Measurements from ENCODE around the gene LYPD6. TPM values are rescaled to one million over a fixed set of nuclear protein-coding genes. Genes with fewer than 3 reads are reported as not detected.

The LYPD6 gene
- total and polyA plus RNA-seq, 2 experiments from 2014 or later = 2.3 to 3.9 TPM

DNA sequence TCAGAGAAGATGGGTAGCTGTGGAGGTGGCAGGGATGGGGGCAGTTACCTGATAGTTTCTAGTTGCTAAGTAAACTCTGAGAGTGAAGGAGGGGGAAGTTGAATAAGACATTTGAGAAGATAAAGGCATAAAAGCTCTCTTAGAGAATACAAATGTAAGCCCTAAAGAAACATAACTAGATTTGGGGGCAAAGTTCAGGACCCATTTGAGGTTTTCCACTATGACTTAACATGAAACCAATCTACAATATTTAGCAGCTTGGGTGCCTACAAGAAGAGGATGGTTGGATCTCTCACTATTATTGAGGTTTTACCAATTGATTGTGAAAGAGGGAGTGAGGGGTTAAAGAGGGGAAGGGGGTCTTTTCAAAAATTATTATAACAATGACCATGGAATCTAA lies 34.4 kb upstream of the LYPD6 start:
- Histone ChIP-seq H3K9me2 (ENCODE audit: insufficient read depth) (no peaks in the 10 kb centered on the region), H3K4me1 (ENCODE audit: insufficient read depth) (no peaks in the 10 kb centered on the region), H3K36me3 (ENCODE audit: low read depth) (no peaks in the 10 kb centered on the region), H2AFZ (no peak overlapping the region), H3K27me3 (replicated peaks; ENCODE audit: insufficient read depth) (peaks cover 10% of the 10 kb centered on the region; the same call in 1 of the 2 replicates), H3K79me2 (ENCODE audit: insufficient read depth) (no peaks in the 10 kb centered on the region), H3K27ac (no peak overlapping the region), H3K4me2 (ENCODE audit: unreplicated experiment) (no peak overlapping the region), H4K20me1 (ENCODE audit: insufficient read depth) (no peaks in the 10 kb centered on the region), H3K4me3 (no peak overlapping the region), H3F3A (ENCODE audit: insufficient read depth) (no peaks in the 10 kb centered on the region), H3K9ac (no peak overlapping the region), H3K9me3 (ENCODE audit: low read depth) (no peaks in the 10 kb centered on the region)
- TF ChIP-seq EZH2 (IDR thresholded peaks at IDR 0.05; ENCODE audit: insufficient read depth, poor library complexity, severe bottlenecking) = no peak
- TF ChIP-seq EZH2phosphoT487 (IDR thresholded peaks at IDR 0.05; ENCODE audit: insufficient read depth, low read depth) = no peak
- in situ Hi-C loops (cut with MboI) = no loop called here
- no peak for DNase-seq

DNA sequence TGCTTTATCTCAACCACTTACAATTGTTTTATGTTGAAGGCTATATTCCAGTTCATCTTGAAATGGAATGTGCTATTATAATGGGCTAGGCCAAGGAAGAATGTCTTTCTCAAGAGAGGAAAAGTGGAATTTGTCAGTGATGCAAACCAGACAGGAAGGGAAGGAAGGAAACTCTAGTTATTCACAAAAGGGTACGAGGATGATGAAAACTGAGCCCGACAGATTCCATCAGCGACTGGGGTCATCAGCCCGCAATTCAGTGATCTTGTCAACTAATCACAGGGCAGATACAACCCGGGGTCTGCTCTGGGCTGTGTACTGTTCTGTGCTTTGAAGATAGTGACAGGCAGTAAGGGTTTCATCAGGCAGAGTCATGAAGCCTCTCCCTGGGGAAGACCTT lies 23.4 kb upstream of the LYPD6 start:
- Histone ChIP-seq H3K4me3 (no peak overlapping the region), H2AFZ (no peak overlapping the region), H3F3A (ENCODE audit: insufficient read depth) (no peaks in the 10 kb centered on the region), H3K4me1 (ENCODE audit: insufficient read depth) (no peaks in the 10 kb centered on the region), H3K9me2 (ENCODE audit: insufficient read depth) (no peaks in the 10 kb centered on the region), H3K9ac (no peak overlapping the region), H3K36me3 (ENCODE audit: low read depth) (no peaks in the 10 kb centered on the region), H3K4me2 (ENCODE audit: unreplicated experiment) (no peak overlapping the region), H3K79me2 (ENCODE audit: insufficient read depth) (no peaks in the 10 kb centered on the region), H4K20me1 (ENCODE audit: insufficient read depth) (no peaks in the 10 kb centered on the region), H3K27me3 (replicated peaks; ENCODE audit: insufficient read depth) (peaks cover 17% of the 10 kb centered on the region; the same call in 1 of the 2 replicates), H3K9me3 (ENCODE audit: low read depth) (no peaks in the 10 kb centered on the region), H3K27ac (no peak overlapping the region)
- in situ Hi-C loops (cut with MboI) = loop anchor here (25.0 kb wide), 1 partner anchor 670 kb away; the partner anchor contains the start of gene EPC2
- no peak for TF ChIP-seq EZH2 (IDR thresholded peaks at IDR 0.05; ENCODE audit: insufficient read depth, poor library complexity, severe bottlenecking)
- TF ChIP-seq EZH2phosphoT487 (IDR thresholded peaks at IDR 0.05; ENCODE audit: insufficient read depth, low read depth) = no peak
- 34 to 39% methylated on average over 5 of the region's 5 CpGs for WGBS, 2 experiments (ENCODE audit: low coverage in 1 of 2, low lambda C conversion rate in 2 of 2, missing lambda C conversion rate in 2 of 2)
- DNase-seq = no peak

GRCh38 chr2:149310349-149310748 lies 20.0 kb upstream of the LYPD6 start:
- DNase-seq = no peak
- WGBS, 2 experiments (ENCODE audit: low coverage in 1 of 2, low lambda C conversion rate in 2 of 2, missing lambda C conversion rate in 2 of 2) = 63 to 66% methylated on average over 11 of the region's 11 CpGs
- Histone ChIP-seq H3K36me3 (ENCODE audit: low read depth) (no peaks in the 10 kb centered on the region), H3K79me2 (ENCODE audit: insufficient read depth) (no peaks in the 10 kb centered on the region), H4K20me1 (ENCODE audit: insufficient read depth) (no peaks in the 10 kb centered on the region), H2AFZ (no peak overlapping the region), H3K27ac (no peak overlapping the region), H3K9me2 (ENCODE audit: insufficient read depth) (no peaks in the 10 kb centered on the region), H3K9ac (no peak overlapping the region), H3K9me3 (ENCODE audit: low read depth) (no peaks in the 10 kb centered on the region), H3K4me2 (ENCODE audit: unreplicated experiment) (no peak overlapping the region), H3K4me1 (ENCODE audit: insufficient read depth) (no peaks in the 10 kb centered on the region), H3F3A (ENCODE audit: insufficient read depth) (no peaks in the 10 kb centered on the region), H3K27me3 (replicated peaks; ENCODE audit: insufficient read depth) (peaks cover 17% of the 10 kb centered on the region; the same call in 1 of the 2 replicates), H3K4me3 (no peak overlapping the region)
- in situ Hi-C loops (cut with MboI) = loop anchor here (10.0 to 25.0 kb wide), 2 partner anchors 276 to 673 kb away; partner anchors contain the start of genes EPC2 and LYPD6B
- TF ChIP-seq EZH2 (IDR thresholded peaks at IDR 0.05; ENCODE audit: insufficient read depth, poor library complexity, severe bottlenecking) = no peak
- no peak for TF ChIP-seq EZH2phosphoT487 (IDR thresholded peaks at IDR 0.05; ENCODE audit: insufficient read depth, low read depth)

- no peak for TF ChIP-seq EZH2 (IDR thresholded peaks at IDR 0.05; ENCODE audit: insufficient read depth, poor library complexity, severe bottlenecking)
- no peak for TF ChIP-seq EZH2phosphoT487 (IDR thresholded peaks at IDR 0.05; ENCODE audit: insufficient read depth, low read depth)
- Histone ChIP-seq H3K27me3 (replicated peaks; ENCODE audit: insufficient read depth) (0 out of 2 replicates have a peak, but pooled peaks cover 7% of the 10 kb centered on the region), H3K4me2 (ENCODE audit: unreplicated experiment) (no peak overlapping the region), H3F3A (ENCODE audit: insufficient read depth) (no peaks in the 10 kb centered on the region), H4K20me1 (ENCODE audit: insufficient read depth) (no peaks in the 10 kb centered on the region), H3K9me2 (ENCODE audit: insufficient read depth) (no peaks in the 10 kb centered on the region), H3K4me3 (no peak overlapping the region), H3K9me3 (ENCODE audit: low read depth) (no peaks in the 10 kb centered on the region), H2AFZ (no peak overlapping the region), H3K4me1 (ENCODE audit: insufficient read depth) (no peaks in the 10 kb centered on the region), H3K27ac (no peak overlapping the region), H3K9ac (no peak overlapping the region), H3K36me3 (ENCODE audit: low read depth) (no peaks in the 10 kb centered on the region), H3K79me2 (ENCODE audit: insufficient read depth) (no peaks in the 10 kb centered on the region)
- in situ Hi-C loops (cut with MboI) = loop anchor here (10.0 to 25.0 kb wide), 2 partner anchors 277 to 675 kb away; partner anchors contain the start of genes EPC2 and LYPD6B
- no peak for DNase-seq
- WGBS, 2 experiments (ENCODE audit: low coverage in 1 of 2, low lambda C conversion rate in 2 of 2, missing lambda C conversion rate in 2 of 2) = 7% methylated on average over 1 of the region's 1 CpG
Observed at GRCh38 chr2:149312039-149312438, 18.3 kb upstream of the LYPD6 start.

All from GM23248 (cell line).